HG02884 (cell line): ENCODE results near the gene APBA2.
"Not testable (repeated sequence)": the region's sequence is repeated elsewhere in the genome, so short reads cannot be mapped to it uniquely, and the experiment has no call there.

Experiments used
- ATAC-seq: cut with Tn5 transposase; IDR thresholded peaks from one replicate; pipeline ENCODE4 v1.9.1; 2021; ENCODE audit warnings: mild to moderate bottlenecking, moderate library complexity; ENCODE audit not compliant: unreplicated experiment

The APBA2 gene

GRCh38 chr15:29142129-29142747 lies 256.5 kb downstream of the APBA2 start:
- ATAC-seq: no peak

GRCh38 chr15:29143293-29143692 lies 257.5 kb downstream of the APBA2 start:
- no peak for ATAC-seq

- no peak for ATAC-seq
These were observed 258.3 kb downstream of the APBA2 start for GRCh38 chr15:29143909-29144635.

GRCh38 chr15:29149738-29150075 lies 263.9 kb downstream of the APBA2 start:
- ATAC-seq: no peak

DNA sequence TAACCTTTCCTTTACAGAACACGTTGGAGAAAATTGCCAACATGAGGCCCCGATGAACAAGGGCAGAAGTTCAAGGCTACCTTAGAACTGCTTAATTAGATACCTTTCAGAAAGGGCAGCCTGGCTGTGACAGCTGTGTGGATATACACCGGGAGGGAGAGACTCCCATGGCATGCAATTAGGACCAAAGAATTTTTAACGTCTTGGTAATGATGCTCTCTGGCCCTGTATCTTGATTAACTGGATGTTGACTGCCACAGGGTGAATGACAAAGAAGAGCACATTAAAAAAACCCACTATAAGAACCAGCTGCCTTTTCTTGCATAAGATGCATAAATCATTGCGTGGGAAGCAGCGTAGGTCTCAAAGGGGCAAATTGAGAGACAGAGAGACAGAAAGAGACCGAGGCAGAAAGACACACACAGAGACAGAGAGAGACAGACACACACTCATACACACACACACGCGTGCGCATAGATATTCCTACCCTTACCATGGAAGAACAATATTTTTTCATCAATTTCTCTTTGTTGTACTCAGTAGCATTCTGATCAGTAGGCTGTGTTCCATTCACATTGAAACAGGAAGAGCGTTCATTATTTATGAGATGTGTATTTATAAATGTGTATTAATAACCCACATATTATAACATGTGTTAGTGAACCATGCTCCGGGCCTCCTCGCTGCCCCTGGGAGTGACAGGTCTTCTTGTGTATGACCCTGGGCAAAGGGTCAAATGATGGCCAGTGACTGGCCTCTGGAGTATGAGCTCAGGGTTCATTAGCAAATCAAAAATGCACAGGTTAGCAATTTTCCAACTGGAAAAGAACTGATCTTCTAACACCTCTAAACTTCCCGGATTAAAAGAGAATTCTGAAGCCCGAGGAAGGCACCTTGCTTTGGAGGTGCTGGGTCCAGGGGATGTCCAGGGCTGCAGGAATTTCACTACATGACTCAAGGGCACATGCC lies 265.0 kb downstream of the APBA2 start:
- no peak for ATAC-seq

- no peak for ATAC-seq
These were observed 265.7 kb downstream of the APBA2 start for GRCh38 chr15:29151484-29151857.

DNA sequence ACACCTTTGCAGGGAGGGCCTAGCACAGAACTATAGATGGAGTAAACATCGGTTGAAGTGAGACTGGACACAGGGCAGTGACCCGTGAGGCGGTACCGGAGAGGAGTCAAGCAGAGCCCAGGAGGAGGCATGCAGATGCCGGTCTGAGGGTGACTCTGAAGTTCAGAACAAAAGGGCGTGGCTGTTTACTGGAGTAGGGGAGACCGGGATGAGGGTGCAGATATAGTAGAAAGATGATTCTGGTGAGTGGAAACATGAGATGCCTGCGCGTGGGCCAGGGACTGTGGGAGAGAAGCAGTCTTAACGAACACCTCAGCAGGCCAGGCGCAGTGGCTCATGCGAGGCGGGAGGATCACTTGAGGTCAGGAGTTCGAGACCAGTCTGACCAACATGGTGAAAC lies 270.7 kb downstream of the APBA2 start:
- ATAC-seq: no peak

- no peak for ATAC-seq
These were observed 274.1 kb downstream of the APBA2 start for GRCh38 chr15:29159771-29160455.

DNA sequence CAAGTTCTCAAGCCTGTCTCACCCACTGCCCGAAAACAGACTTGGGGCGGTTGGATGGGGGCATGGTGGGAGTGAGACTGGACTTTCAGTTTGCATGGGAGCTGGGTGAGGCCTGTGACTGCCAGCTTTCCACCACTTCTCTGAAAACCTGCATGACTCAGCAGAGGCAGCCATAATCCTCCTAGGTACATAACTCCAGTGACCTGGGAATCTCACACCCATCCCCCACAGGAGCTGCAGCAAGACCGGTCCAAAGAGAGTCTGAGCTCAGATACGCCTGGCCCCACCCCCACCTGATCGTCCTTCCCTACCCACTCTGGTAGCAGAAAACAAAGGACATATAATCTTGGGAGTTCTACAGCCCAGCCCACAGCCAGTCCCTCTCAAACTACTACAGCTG lies 276.6 kb downstream of the APBA2 start:
- no peak for ATAC-seq

DNA sequence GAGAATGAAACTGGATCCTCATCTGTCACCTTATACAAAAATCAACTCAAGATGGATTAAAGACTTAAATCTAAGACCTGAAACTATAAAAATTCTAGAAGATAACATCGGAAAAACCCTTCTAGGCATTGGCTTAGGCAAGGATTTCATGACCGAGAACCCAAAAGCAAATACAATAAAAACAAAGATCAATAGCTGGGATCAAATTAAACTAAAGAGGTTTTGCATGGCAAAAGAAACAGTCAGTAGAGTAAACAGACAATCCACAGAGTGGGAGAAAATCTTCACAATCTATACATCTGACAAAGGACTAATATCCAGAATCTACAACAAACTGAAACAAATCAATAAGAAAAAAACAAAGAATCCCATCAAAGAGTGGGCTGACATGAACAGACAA lies 281.3 kb downstream of the APBA2 start:
- ATAC-seq: not testable (repeated sequence)
